Astrocyte of the spinal cord (primary cell): ENCODE results near the gene LAMB4.
A peak's percentile ranks its signal among the peaks of the same experiment; 100 is the strongest.

ENCODE experiments used
- DNase-seq: peaks from one replicate; pipeline ENCODE4 v3.0.0; 2011; ENCODE audit warnings: low read depth, low spot score
- H3K4me3 ChIP-seq: 2 replicates; pipeline ENCODE4 v1.5.1; 2011; ENCODE audit warnings: low read depth, mild to moderate bottlenecking, low read length, moderate library complexity
- in situ Hi-C: cut with HindIII; loops from 2 replicates; pipeline ENCODE4 v1.10.0; 2017; ENCODE audit warnings: low sequenced_read_pairs
- TF ChIP-seq, protein P1 (sequence below): IDR thresholded peaks from 2 replicates; pipeline ENCODE4 v1.5.1; 2012; ENCODE audit warnings: low read depth, mild to moderate bottlenecking, low read length, inconsistent platforms

Gene LAMB4

DNA sequence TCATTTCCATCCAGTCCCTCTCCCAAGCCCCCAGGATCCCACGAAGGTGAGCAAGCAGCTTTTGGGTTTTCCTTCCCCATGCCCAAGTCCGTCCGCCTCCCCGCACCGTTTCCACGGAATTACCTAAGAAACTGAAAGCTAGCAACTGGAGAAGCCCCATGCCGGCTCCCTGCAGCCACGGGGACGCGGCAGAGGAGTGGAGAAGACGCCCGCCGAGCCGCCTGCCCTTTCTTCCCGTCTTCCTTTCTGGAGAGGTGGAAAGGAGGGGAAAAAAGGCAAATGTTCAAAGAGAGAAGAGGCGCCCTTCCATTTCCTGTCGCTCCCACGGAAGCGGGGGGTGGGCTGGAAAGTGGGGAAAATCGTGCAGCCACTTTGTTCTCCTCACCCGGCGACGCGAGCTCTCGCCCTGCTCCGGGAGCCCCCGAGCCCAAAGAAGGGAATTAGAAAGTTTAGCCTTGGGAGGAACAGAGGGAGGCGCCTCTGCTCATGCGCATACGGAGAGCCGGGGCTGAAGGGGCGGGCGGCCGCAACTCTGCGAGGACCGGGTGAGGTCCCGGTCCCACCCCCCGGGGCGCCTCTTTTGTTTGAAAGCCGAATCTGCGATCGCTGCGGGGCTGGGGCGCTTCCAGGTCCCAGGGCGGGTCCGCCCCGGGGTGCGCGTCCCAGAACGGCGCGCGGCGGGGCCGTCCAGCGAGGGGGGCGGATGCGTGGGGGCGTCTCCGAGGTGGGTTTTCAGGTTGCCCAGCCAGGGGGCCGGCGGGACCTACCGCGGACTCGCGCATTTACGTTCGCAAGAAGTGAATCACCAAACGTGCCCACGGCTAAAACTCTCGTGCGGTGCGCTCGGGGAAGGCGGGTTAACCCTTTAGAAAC, 127.2 kb downstream of the LAMB4 start, which contains the start of gene LAMB1:
Gene LAMB1 (minus strand): TSS at position 436 of the 873 bp plus-strand sequence. CDS start 276 bp downstream, at position 160.
- in situ Hi-C loops: no loop called here
- TF ChIP-seq, protein P1, sequence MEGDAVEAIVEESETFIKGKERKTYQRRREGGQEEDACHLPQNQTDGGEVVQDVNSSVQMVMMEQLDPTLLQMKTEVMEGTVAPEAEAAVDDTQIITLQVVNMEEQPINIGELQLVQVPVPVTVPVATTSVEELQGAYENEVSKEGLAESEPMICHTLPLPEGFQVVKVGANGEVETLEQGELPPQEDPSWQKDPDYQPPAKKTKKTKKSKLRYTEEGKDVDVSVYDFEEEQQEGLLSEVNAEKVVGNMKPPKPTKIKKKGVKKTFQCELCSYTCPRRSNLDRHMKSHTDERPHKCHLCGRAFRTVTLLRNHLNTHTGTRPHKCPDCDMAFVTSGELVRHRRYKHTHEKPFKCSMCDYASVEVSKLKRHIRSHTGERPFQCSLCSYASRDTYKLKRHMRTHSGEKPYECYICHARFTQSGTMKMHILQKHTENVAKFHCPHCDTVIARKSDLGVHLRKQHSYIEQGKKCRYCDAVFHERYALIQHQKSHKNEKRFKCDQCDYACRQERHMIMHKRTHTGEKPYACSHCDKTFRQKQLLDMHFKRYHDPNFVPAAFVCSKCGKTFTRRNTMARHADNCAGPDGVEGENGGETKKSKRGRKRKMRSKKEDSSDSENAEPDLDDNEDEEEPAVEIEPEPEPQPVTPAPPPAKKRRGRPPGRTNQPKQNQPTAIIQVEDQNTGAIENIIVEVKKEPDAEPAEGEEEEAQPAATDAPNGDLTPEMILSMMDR: no peak
- peak; percentile 88 for DNase-seq
- peak within 1 kb of the TSS; percentile 85 for H3K4me3 ChIP-seq

DNA sequence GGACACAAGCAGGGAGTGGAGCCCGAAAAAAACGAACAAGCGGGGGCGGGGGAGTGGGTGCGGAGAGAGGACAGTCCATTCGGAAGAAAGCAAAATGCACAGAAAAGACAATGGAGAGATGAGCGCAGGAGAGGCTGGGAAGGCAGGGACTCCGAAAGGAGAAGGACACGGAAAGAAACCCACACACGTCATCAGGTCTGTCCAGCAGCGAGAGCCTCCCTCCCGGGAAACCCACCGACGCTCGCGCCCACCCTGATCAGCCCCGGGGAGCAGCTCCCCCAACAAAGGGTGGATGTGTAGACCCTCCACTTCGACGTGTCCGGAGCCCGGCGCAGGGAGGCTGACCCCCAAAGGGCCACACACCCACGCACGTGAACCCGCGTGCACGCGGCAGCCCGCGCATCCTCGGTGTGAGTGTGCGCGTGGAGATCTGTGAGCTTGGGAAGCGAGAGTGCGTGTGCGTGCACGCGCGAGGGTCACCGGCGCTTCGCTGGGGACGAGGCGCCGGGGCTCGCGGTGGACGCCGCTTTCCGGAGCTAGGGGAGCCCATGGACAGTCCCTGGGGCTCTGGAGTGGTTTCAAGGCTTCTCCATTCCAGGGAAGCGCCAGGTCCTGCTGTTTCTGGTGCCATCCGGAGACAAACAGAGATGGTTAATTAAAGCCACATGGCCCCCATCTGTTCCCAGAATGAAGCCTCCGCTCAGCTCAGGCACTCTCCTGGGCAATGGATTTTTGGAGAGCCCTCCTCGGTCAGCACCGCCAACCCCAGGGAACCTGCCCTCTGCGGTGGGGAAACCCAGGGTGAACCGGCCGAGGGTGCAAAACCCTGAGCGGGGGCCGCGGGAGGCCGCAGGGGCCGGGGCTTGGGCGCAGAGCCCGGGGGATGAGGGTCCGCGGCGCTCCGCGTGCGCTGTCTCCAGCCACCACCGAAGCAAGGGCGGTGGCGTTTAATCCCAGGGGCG, 128.1 kb downstream of the LAMB4 start:
- DNase-seq: peak; percentile 40
- TF ChIP-seq, protein P1: no peak
- peak overlapping the region; percentile 85 for H3K4me3 ChIP-seq
- in situ Hi-C loops: no loop called here

DNA sequence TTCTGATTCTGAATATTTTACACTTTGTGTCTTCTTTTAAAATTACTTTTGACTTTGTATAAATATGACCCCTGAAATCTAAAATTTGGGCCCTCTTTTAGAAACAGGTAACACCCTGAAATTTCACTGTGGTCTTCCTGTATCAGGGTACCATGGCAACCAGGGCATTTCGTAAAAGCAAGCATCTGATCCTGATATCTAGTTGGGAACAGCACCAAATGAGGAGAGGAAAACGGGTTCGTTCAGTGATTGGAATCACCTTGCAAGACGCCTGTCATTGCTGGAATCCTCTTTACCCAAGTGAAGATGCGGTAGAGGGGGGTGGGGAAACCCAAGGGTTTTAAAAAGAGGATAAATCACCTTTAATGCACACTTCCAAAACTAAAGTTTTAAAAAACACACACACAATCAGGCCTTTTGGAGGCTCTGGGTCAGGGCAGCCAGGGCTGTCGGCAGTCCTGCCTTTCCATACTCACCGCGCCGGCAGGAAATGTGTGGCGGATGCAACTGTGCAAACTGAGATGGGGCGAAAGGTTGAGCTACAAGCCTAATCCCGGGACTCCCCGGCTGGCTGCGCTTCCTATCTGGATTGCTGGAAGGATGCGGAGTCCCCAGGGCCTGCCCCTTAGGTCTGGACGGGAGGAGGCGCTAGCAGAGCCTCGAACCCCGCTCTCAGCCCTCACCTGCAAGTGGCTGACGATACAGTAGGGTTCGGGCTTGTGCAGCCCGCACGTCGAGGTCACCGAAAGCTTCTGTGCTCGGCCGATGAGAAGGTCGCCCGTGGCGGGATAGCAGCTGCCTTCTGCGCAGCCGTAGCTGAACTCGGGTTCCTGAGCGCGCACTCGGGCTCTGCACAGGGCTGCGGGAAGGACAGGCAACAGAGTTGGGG, 129.0 kb downstream of the LAMB4 start:
- peak overlapping the region; percentile 85 for H3K4me3 ChIP-seq
- peak; percentile 55 for DNase-seq
- in situ Hi-C loops: no loop called here
- TF ChIP-seq, protein P1: peak; percentile 38

DNA sequence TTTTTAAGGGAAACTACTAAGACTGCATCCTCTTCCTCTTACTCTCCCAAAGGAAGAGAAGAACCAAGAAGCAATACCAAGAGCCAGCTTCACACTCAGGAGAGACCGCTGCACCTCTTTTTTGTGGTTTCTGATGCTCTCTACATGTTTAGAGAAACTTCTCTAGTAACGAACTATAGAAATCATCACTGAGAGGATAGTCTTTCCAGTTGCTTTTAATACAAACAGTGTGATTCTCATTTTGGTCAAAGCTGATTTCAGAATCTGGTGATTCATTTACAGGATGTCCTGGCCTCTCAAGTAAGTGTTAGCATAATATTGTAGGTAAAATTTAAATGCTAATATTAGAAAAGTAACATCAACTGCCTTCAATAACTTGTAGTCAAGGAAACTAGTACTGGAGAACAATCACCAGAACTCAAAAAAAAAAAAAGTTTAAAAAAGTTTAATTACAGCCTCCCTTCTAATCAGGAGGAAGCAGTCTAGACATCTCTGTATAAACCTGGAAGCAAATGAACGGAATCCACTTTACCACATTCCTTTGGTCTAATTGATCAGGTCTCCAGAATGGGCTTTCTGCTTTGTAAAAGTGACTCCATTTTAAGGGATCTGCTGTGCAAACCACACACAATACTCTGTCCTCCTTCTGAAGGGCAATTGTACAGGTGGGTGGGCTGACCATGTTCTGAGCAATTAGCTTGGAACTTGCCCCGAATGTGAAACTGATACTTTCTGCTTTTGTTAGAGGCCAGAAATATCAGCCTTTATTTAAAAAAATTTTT, 130.2 kb downstream of the LAMB4 start:
- in situ Hi-C loops: no loop called here
- TF ChIP-seq, protein P1: no peak
- peak overlapping the region; percentile 85 for H3K4me3 ChIP-seq
- peak; percentile 62 for DNase-seq

DNA sequence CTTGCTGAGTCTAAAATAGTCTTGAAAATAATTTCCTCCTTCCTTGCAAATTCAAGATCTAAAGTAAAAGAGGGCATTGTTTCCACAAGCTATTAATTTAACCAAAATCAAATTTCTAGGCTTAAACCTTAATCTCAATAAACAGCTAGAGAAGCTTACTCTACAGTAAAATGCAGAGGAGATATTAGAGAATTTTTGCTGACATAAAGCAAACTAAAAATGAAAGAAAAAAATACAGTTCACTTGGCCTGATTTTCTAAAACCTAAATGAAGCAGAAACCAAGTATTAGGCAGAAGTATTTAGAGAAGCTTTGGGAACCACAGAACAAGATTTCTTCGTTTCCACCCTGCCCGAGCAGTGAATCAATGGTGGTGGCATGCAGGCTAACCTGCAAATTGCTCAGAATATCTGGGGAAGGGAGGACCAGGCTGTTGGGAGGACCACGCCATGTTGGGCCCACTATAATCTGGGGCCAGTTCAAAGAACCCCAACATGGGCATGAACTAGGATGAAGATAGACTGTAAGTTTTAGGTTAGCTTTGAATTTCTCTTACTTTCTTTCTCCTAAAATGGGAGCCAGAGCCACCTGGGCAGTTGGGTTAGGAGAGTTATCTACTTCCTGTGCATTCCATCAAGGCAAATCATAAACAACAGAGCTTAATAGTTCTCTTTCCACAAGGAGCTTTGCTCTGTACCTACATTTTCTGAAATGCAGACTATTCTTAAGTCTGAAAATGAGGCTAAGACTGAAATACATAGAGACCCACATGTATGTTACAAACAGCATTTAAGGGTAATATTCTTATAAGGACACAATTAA, 131.3 kb downstream of the LAMB4 start:
- DNase-seq: peak; percentile 40
- in situ Hi-C loops: no loop called here
- TF ChIP-seq, protein P1: no peak
- peak overlapping the region; percentile 8 for H3K4me3 ChIP-seq
